Measurements from ENCODE around the gene ADIPOR1. TPM values are rescaled to one million over a fixed set of nuclear protein-coding genes. Genes with fewer than 3 reads are reported as not detected.
A peak's percentile ranks its signal among the peaks of the same experiment; 100 is the strongest.

Gene ADIPOR1
- total RNA-seq, 1 donor from 2014 or later, result 38.0 TPM

GRCh38 chr1:202958544-202959275 is 598 bp upstream of the ADIPOR1 start:
- H3K4me1 Mint-ChIP-seq, result peaks cover 21% of the 10 kb centered on the region
- H3K36me3 Mint-ChIP-seq, result no peaks in the 10 kb centered on the region
- TF ChIP-seq, protein P1, sequence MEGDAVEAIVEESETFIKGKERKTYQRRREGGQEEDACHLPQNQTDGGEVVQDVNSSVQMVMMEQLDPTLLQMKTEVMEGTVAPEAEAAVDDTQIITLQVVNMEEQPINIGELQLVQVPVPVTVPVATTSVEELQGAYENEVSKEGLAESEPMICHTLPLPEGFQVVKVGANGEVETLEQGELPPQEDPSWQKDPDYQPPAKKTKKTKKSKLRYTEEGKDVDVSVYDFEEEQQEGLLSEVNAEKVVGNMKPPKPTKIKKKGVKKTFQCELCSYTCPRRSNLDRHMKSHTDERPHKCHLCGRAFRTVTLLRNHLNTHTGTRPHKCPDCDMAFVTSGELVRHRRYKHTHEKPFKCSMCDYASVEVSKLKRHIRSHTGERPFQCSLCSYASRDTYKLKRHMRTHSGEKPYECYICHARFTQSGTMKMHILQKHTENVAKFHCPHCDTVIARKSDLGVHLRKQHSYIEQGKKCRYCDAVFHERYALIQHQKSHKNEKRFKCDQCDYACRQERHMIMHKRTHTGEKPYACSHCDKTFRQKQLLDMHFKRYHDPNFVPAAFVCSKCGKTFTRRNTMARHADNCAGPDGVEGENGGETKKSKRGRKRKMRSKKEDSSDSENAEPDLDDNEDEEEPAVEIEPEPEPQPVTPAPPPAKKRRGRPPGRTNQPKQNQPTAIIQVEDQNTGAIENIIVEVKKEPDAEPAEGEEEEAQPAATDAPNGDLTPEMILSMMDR (IDR thresholded peaks at IDR 0.05; ENCODE audit: unreplicated experiment), result no peak
- peak overlapping the region; percentile 89 for H3K27ac Mint-ChIP-seq
- peak overlapping the region; percentile 82 for H3K4me3 Mint-ChIP-seq
- no peaks in the 10 kb centered on the region for H3K9me3 Mint-ChIP-seq
- no peaks in the 10 kb centered on the region for H3K27me3 Mint-ChIP-seq (ENCODE audit: low read depth)
- no peak for DNase-seq (ENCODE audit: low spot score in 2 of 2, unreplicated experiment in 2 of 2)

- Mint-ChIP-seq H3K27me3 (ENCODE audit: low read depth) (no peaks in the 10 kb centered on the region), H3K4me1 (peaks cover 25% of the 10 kb centered on the region), H3K9me3 (no peaks in the 10 kb centered on the region), H3K36me3 (no peaks in the 10 kb centered on the region), H3K4me3 (peak overlapping the region; percentile 80), H3K27ac (peak overlapping the region; percentile 73)
- TF ChIP-seq, protein P1 (IDR thresholded peaks at IDR 0.05; ENCODE audit: unreplicated experiment), result no peak
- no peak for DNase-seq (ENCODE audit: low spot score in 2 of 2, unreplicated experiment in 2 of 2)
These were observed 1.1 kb downstream of the ADIPOR1 start for GRCh38 chr1:202956969-202957368.

DNA sequence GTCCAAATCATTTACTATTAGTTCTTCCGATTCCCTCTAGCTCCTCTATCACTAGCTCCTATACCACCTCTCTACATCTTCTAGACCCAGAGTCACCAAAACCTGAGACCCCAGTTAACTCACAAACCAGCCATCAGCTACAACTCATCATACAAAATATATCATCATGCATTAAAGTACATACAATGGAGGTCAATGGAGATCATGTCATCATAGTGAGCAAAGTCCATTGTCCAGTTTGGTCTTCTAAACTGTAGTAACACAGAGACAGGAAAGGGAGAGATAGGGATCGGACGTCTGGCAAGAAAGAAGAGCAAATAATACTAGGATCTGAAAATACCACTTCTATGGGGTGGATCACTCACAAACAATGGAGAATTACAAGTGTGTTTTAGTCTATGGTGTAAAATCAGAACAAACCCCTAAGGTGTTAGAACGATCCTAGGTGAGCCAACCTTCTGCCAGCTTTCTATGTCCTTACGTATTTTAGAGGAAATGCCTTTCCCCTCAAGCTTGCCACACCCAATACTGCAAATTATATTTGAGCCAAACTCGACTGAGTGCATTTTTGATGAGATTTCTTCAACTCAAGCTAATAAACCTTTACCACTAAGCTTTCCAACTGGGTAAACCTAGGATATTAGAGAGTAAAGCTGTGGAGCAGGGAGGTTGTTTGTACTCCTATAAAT is 3.9 kb downstream of the ADIPOR1 start:
- peaks cover 33% of the 10 kb centered on the region for H3K4me1 Mint-ChIP-seq
- H3K27ac Mint-ChIP-seq, result no peak overlapping the region
- H3K9me3 Mint-ChIP-seq, result no peaks in the 10 kb centered on the region
- peaks cover 3% of the 10 kb centered on the region for H3K36me3 Mint-ChIP-seq
- TF ChIP-seq, protein P1 (IDR thresholded peaks at IDR 0.05; ENCODE audit: unreplicated experiment), result no peak
- no peak overlapping the region for H3K4me3 Mint-ChIP-seq
- H3K27me3 Mint-ChIP-seq (ENCODE audit: low read depth), result no peaks in the 10 kb centered on the region
- no peak for DNase-seq (ENCODE audit: low spot score in 2 of 2, unreplicated experiment in 2 of 2)

GRCh38 chr1:202953392-202953791 is 4.7 kb downstream of the ADIPOR1 start:
- Mint-ChIP-seq H3K27ac (no peak overlapping the region), H3K36me3 (peaks cover 4% of the 10 kb centered on the region), H3K4me1 (peaks cover 28% of the 10 kb centered on the region), H3K27me3 (ENCODE audit: low read depth) (no peaks in the 10 kb centered on the region), H3K9me3 (no peaks in the 10 kb centered on the region), H3K4me3 (no peak overlapping the region)
- TF ChIP-seq, protein P1 (IDR thresholded peaks at IDR 0.05; ENCODE audit: unreplicated experiment), result no peak
- no peak for DNase-seq (ENCODE audit: low spot score in 2 of 2, unreplicated experiment in 2 of 2)

DNA sequence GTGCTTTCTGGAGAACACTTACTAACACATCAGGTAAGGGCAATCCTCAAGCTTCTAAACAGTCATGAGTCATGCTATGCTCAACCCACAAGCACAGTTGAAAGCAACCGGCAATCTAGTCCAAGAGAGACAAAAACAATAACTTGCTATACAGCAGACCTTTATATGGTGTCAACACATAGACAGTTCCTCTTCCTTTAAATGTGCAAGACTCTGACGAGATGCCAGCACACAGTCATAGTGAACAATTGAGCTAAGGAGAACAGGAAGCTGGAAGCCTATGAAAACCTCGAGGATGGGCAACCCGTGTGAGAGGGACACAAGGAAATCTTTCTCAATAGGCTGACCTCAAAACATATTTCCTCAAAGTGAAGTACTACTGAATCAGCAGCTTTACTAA is 5.3 kb downstream of the ADIPOR1 start:
- H3K4me1 Mint-ChIP-seq, result peaks cover 27% of the 10 kb centered on the region
- no peak overlapping the region for H3K4me3 Mint-ChIP-seq
- no peaks in the 10 kb centered on the region for H3K27me3 Mint-ChIP-seq (ENCODE audit: low read depth)
- no peak overlapping the region for H3K27ac Mint-ChIP-seq
- TF ChIP-seq, protein P1 (IDR thresholded peaks at IDR 0.05; ENCODE audit: unreplicated experiment), result no peak
- peaks cover 9% of the 10 kb centered on the region for H3K36me3 Mint-ChIP-seq
- no peak for DNase-seq (ENCODE audit: low spot score in 2 of 2, unreplicated experiment in 2 of 2)
- H3K9me3 Mint-ChIP-seq, result no peaks in the 10 kb centered on the region
